Kidney epithelial cell (primary cell): ENCODE measurements around the gene SYTL3. TPM values are rescaled to one million over a fixed set of nuclear protein-coding genes. Genes with fewer than 3 reads are reported as not detected.
A peak's percentile ranks its signal among the peaks of the same experiment; 100 is the strongest.
"Not testable (repeated sequence)": the region's sequence is repeated elsewhere in the genome, so short reads cannot be mapped to it uniquely, and the experiment has no call there.

Source experiments
- DNase-seq: peaks from one replicate; pipeline ENCODE4 v3.0.0-alpha.2; 2010; ENCODE audit warnings: low read depth
- H3K27me3 ChIP-seq: 2 replicates; pipeline ENCODE4 v1.6.0; 2011; ENCODE audit warnings: low read length; ENCODE audit not compliant: control insufficient read depth, insufficient read depth
- H3K36me3 ChIP-seq: 2 replicates; pipeline ENCODE4 v1.5.1; 2011; ENCODE audit warnings: low read length; ENCODE audit not compliant: control insufficient read depth, insufficient read depth
- H3K4me3 ChIP-seq: 2 replicates; pipeline ENCODE4 v1.5.1; 2011; ENCODE audit warnings: low read depth, mild to moderate bottlenecking, control low read depth, low read length
- total RNA-seq: library from RNA; depleted of rRNA; stranded (reverse); fragments of >200 nt; gene quantifications from 2 replicates; pipeline ENCODE4 v1.2.3, GENCODE V29; 2015
- TF ChIP-seq, protein P1 (sequence below): IDR thresholded peaks from 2 replicates; pipeline ENCODE4 v1.5.1; 2011; ENCODE audit warnings: mild to moderate bottlenecking, moderate library complexity, low read length, control low read depth, inconsistent platforms; ENCODE audit not compliant: insufficient read depth, poor library complexity, severe bottlenecking

Gene SYTL3
- total RNA-seq, 1 donor from 2014 or later: 3.6 TPM

DNA sequence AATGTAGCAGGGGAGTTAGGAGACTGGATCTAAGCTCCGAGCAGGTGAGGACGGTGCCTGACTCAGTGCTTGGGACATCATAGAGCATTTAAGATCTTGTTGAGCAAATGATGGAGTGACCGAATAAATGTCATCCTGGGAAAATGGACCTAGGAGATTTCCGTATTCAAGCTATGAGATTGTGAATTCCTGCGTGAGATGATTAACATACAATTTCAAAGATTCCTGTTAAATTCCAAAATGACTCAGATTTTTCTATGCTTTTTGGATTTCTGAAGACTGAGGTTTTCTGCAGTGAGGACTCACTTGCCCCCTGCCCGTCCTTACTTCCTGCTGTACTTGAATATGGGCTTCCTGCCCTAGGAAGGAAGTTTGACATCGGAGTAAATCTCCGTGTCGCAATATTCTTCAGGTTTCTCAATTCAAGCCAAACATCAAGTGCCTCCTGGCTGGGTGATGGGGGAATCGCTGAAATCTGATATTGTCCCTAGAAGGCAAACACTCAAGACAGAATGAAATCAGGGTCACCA lies 5.2 kb downstream of the SYTL3 start:
- Histone ChIP-seq H3K36me3 (no peaks in the 10 kb centered on the region), H3K4me3 (no peak overlapping the region), H3K27me3 (no peaks in the 10 kb centered on the region)
- DNase-seq: no peak
- TF ChIP-seq, protein P1, sequence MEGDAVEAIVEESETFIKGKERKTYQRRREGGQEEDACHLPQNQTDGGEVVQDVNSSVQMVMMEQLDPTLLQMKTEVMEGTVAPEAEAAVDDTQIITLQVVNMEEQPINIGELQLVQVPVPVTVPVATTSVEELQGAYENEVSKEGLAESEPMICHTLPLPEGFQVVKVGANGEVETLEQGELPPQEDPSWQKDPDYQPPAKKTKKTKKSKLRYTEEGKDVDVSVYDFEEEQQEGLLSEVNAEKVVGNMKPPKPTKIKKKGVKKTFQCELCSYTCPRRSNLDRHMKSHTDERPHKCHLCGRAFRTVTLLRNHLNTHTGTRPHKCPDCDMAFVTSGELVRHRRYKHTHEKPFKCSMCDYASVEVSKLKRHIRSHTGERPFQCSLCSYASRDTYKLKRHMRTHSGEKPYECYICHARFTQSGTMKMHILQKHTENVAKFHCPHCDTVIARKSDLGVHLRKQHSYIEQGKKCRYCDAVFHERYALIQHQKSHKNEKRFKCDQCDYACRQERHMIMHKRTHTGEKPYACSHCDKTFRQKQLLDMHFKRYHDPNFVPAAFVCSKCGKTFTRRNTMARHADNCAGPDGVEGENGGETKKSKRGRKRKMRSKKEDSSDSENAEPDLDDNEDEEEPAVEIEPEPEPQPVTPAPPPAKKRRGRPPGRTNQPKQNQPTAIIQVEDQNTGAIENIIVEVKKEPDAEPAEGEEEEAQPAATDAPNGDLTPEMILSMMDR: no peak

DNA sequence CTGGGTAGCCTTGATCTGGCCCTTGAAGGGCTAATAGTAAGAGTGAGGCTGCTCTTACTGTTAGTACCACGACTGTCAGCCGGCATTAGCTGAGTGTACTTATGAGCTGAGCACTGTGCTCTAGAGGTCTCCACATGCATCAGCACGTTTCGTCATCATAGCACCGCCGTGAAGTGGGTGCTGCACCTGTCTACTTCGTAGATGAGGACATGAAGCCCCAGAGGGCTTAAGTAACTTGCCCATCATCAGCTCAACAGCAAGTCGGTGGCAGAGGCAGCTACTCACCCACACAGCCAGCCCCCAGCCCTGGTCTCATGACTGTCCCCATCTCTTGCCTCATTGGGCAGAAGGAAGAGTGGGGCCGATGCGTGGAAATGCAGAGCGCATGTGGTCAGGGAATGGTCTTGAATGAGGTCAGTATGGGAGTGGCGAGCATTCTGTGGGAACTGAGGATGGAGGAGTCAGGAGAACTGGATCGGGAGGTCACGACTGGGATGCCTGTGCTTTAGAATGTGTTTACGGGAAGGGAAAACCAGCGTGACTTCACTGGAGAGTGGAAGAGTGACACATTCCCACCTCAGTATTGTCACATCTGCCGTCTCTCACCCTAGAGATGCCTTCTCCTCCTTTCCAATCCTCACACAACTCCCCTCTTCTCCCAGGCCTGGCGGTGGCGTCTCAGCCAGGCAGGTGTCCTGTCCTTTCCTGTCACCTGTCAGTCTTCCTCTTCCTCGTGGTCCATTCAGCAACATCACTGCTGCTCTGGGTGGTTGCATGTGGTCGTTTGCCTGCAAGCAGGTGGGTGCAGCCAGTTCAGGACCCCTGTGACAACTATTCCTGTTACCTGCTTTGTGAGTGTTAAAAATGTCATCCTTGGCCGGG lies 6.0 kb downstream of the SYTL3 start:
- TF ChIP-seq, protein P1: no peak
- no peak overlapping the region for H3K4me3 ChIP-seq

DNA sequence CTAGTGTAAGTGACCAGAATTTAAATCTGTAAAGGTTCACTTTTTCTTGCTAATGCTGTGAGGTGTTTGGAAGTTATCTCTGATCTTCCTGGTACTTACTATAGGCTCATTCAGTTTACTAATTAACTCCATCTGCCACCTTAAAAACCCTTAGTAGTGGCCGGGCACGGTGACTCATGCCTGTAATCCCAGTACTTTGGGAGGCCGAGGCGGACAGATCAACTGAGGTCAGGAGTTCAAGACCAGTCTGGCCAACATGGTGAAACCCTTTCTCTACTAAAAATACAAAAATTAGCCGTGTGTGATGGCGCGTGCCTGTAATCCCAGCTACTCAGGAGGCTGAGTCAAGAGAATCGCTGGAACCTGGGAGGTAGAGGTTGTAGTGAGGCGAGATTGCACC lies 7.1 kb downstream of the SYTL3 start:
- not testable (repeated sequence) for H3K4me3 ChIP-seq, H3K36me3 ChIP-seq, DNase-seq, H3K27me3 ChIP-seq

More for the DNA sequence above, 6.0 kb downstream of the SYTL3 start:
- no peak for DNase-seq
- Histone ChIP-seq H3K27me3 (no peaks in the 10 kb centered on the region), H3K36me3 (no peaks in the 10 kb centered on the region)

DNA sequence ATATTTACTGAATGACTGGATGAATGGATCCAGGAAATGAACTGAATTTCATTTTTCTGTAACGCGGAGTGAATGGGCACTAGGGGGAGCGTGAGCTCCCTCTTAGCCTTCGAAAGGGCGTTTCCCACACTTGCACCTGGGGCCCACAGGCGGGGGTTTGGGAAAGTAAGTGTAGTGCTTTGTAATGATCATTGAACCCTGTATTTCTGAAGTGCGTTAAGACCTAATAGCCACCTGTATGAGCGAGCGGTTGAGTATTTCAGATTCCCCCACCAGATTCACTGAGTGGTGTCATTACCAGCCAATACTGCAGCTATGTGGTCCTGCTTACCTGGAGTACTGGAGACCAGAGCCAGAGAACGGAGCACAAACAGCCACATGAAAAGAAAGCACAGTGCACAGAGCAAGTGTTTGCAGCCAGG lies 10.5 kb downstream of the SYTL3 start:
- no peak overlapping the region for H3K4me3 ChIP-seq
- TF ChIP-seq, protein P1: peak; percentile 61
- H3K36me3 ChIP-seq: no peaks in the 10 kb centered on the region
- no peaks in the 10 kb centered on the region for H3K27me3 ChIP-seq
- no peak for DNase-seq

DNA sequence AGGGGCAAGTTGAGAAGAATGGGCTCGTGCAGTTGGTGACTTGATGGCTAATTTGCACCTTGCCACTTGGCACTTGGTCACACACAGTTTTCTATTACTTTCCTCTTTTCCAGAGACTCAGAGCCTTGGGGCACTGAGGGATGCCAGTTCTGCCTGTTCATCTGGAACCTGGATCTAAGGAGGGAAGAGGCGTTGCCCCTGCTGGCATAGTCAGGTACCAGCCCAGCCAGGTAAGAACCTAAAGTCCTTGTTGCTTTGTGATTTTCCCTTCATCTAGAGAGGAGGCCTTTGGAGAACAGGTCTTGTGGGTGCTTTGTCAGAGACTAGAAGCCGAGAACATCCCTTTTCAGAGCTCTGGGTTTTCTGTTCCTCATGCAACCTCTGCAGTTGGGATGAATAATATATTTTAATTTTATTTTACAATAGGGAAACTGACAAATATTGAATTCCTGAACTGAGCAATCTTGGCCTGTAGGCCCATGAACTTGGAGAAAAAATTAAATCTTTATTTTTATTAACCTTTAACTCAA lies 11.4 kb downstream of the SYTL3 start:
- no peak for DNase-seq
- TF ChIP-seq, protein P1: no peak
- no peaks in the 10 kb centered on the region for H3K36me3 ChIP-seq
- H3K27me3 ChIP-seq: no peaks in the 10 kb centered on the region
- H3K4me3 ChIP-seq: no peak overlapping the region

DNA sequence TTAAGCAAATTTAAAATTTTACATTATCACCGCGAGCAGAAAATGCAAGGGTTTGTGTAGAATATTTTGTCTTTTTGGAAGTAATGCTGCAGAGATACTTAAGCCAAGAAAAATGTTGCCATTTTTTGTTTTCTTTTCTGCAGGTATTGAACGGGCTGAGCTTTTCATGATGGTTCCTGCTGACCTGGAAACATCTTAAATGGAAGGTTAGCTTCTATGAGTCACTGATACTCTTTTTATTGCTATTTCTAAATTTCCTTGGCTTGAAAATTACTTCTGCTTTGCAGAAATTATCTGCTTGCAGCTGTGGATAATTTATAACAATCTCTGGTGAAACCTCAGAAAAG lies 12.7 kb downstream of the SYTL3 start:
- no peaks in the 10 kb centered on the region for H3K27me3 ChIP-seq
- no peak for DNase-seq
- TF ChIP-seq, protein P1: no peak
- H3K4me3 ChIP-seq: no peak overlapping the region
- no peaks in the 10 kb centered on the region for H3K36me3 ChIP-seq
